Tibial nerve (tissue), 4 donors: ENCODE data around the gene LRRC15. TPM values are rescaled to one million over a fixed set of nuclear protein-coding genes. Genes with fewer than 3 reads are reported as not detected.

Source experiments
- DNase-seq, 2 donors: peaks; one replicate each; pipeline ENCODE4 v3.0.0-alpha.2; 2019; ENCODE audit warnings: low spot score in 2 of 2
- H3K27ac ChIP-seq, 4 donors: fragments of 200-600 bp; sonication (generic) in 3 of 4; one replicate each; pipeline ENCODE4 v1.5.1; 2017 to 2019; ENCODE audit warnings: mild to moderate bottlenecking in 1 of 4
- H3K27me3 ChIP-seq, 2 donors: fragments of 200-600 bp; sonication (generic) in 1 of 2; one replicate each; pipeline versions ENCODE4 v1.5.1 to v1.6.0; 2017 to 2019
- H3K36me3 ChIP-seq, 3 donors: fragments of 200-600 bp; sonication (generic); one replicate each; pipeline ENCODE4 v1.5.1; 2018 to 2019
- H3K4me1 ChIP-seq, 4 donors: fragments of 200-600 bp; sonication (generic) in 3 of 4; one replicate each; pipeline ENCODE4 v1.5.1; 2017 to 2019
- H3K4me3 ChIP-seq, 4 donors: fragments of 200-600 bp; sonication (generic) in 3 of 4; one replicate each; pipeline ENCODE4 v1.5.1; 2017 to 2019; ENCODE audit warnings: mild to moderate bottlenecking in 1 of 4, moderate library complexity in 1 of 4
- H3K9me3 ChIP-seq, 4 donors: fragments of 200-600 bp; sonication (generic) in 3 of 4; one replicate each; pipeline ENCODE4 v1.5.1; 2017 to 2019
- EP300 ChIP-seq, 2 donors: sonication (generic); formaldehyde crosslinking; IDR thresholded peaks; one replicate each; pipeline ENCODE4 v1.6.1; 2017; ENCODE audit warnings: antibody characterized with exemption in 2 of 2, mild to moderate bottlenecking in 1 of 2
- POLR2A ChIP-seq, 2 donors: fragments of 450-650 bp; IDR thresholded peaks; one replicate each; pipeline ENCODE4 v1.6.1; 2017; ENCODE audit warnings: antibody characterized with exemption in 2 of 2, mild to moderate bottlenecking in 2 of 2, moderate library complexity in 2 of 2
- WGBS, 2 donors: methylation state at CpG; one replicate each; pipeline ENCODE4 v1.1.5; 2018; 5-methylcytosine and 5-hydroxymethylcytosine counted together
- total RNA-seq, 4 donors: library from RNA; depleted of rRNA; stranded (reverse); fragments of >200 nt; gene quantifications; one replicate each; pipeline ENCODE4 v1.1.0, GENCODE V29; 2016
- TF ChIP-seq, protein P1 (sequence below), 5 experiments: fragments of 200-600 bp in 3 of 5; fragments of 450-650 bp in 2 of 5; sonication (generic) in 3 of 5; IDR thresholded peaks; one replicate each; pipeline ENCODE4 v1.5.1; 2016 to 2019; ENCODE audit warnings: antibody characterized with exemption in 5 of 5, mild to moderate bottlenecking in 3 of 5, moderate library complexity in 2 of 5

LRRC15 gene
- total RNA-seq, 4 donors from 2014 or later, result not detected

DNA sequence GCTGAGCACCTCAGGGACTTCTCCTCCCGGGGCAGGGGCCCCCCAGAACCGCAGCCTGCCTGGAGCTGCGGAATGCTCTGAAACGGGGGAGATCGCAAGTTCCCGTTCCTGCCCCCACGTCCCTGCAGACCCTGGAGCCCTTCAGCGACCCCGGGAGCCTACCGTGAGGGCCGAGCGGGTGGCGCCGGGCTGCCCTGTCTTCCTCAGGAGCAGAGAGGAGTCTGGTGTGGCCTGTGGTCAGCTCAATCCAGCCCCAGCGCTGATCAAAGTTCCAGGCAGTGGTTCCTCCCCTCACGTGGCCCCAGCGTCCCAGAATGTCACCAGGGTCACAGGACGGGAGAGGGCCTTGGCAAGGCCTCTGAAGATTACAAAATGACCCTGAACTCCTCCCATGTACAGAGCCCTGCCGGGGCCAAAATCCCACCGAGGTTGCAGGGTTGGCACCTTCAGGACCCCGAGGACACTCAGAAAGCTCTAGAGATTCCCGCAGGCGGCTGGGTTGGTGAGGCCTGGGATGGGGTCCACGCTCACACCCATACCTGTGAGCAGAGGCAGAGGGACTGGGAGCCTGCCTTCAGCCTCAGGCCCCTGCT is 18.4 kb downstream of the LRRC15 start, which contains the start of gene CPN2:
Gene CPN2 (minus strand): TSS at position 249 of the 593 bp plus-strand sequence. CDS start 8,626 bp downstream, outside the sequence.
- Histone ChIP-seq H3K9me3 (no peaks in the 10 kb centered on the region), H3K4me3 (no peak within 1 kb of the TSS), H3K4me1 (no peaks in the 10 kb centered on the region), H3K27ac (no peak within 1 kb of the TSS), H3K36me3 (no peaks in the 10 kb centered on the region), H3K27me3 (no peaks in the 10 kb centered on the region)
- TF ChIP-seq, protein P1, sequence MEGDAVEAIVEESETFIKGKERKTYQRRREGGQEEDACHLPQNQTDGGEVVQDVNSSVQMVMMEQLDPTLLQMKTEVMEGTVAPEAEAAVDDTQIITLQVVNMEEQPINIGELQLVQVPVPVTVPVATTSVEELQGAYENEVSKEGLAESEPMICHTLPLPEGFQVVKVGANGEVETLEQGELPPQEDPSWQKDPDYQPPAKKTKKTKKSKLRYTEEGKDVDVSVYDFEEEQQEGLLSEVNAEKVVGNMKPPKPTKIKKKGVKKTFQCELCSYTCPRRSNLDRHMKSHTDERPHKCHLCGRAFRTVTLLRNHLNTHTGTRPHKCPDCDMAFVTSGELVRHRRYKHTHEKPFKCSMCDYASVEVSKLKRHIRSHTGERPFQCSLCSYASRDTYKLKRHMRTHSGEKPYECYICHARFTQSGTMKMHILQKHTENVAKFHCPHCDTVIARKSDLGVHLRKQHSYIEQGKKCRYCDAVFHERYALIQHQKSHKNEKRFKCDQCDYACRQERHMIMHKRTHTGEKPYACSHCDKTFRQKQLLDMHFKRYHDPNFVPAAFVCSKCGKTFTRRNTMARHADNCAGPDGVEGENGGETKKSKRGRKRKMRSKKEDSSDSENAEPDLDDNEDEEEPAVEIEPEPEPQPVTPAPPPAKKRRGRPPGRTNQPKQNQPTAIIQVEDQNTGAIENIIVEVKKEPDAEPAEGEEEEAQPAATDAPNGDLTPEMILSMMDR (IDR thresholded peaks at IDR 0.05), result no peak
- TF ChIP-seq POLR2A (IDR thresholded peaks at IDR 0.05), result no peak
- TF ChIP-seq EP300 (IDR thresholded peaks at IDR 0.05), result no peak
- DNase-seq, result no peak
- WGBS, 2 donors, result 82 to 88% methylated on average over 22 of the region's 24 CpGs

GRCh38 chr3:194350726-194351071 is 18.8 kb downstream of the LRRC15 start:
- Histone ChIP-seq H3K9me3 (no peaks in the 10 kb centered on the region), H3K4me3 (no peak overlapping the region), H3K4me1 (no peaks in the 10 kb centered on the region), H3K27ac (no peak overlapping the region), H3K36me3 (no peaks in the 10 kb centered on the region), H3K27me3 (no peaks in the 10 kb centered on the region)
- WGBS, 2 donors, result 81 to 83% methylated on average over 3 of the region's 3 CpGs
- DNase-seq, result no peak
- no peak for TF ChIP-seq EP300 (IDR thresholded peaks at IDR 0.05)
- TF ChIP-seq POLR2A (IDR thresholded peaks at IDR 0.05), result no peak
- TF ChIP-seq, protein P1 (IDR thresholded peaks at IDR 0.05), result no peak

GRCh38 chr3:194348354-194348753 is 21.2 kb downstream of the LRRC15 start:
- H3K4me1 ChIP-seq, result peaks cover 0 to 4% (median 0%) of the 10 kb centered on the region in 4 donors
- no peaks in the 10 kb centered on the region for H3K9me3 ChIP-seq
- WGBS, 2 donors, result 73% methylated on average over 6 of the region's 6 CpGs
- DNase-seq, result no peak
- H3K36me3 ChIP-seq, result no peaks in the 10 kb centered on the region
- TF ChIP-seq EP300 (IDR thresholded peaks at IDR 0.05) (no peak), POLR2A (IDR thresholded peaks at IDR 0.05) (no peak)
- TF ChIP-seq, protein P1 (IDR thresholded peaks at IDR 0.05), result no peak
- H3K27ac ChIP-seq, result no peak overlapping the region
- H3K4me3 ChIP-seq, result no peak overlapping the region
- H3K27me3 ChIP-seq, result no peaks in the 10 kb centered on the region

DNA sequence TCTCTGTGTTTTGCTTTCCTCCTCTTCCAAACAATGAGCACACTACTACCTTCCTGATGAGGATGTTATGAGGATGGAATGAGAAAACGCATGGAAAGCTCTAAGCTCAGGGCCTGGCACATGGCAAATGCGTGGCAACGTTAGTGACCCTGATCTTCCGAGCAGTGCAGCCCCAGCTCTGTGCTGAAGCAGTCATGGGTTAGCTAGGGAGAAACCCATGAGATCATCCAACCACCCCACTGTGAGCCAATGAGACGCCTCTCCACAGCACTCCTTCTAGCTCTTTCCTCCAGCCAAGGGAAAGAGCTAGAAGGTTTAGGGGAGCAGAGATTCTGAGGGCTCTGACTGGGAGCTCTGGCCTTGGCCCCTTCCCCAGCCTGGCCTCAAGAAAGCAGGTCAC is 22.9 kb downstream of the LRRC15 start:
- Histone ChIP-seq H3K36me3 (no peaks in the 10 kb centered on the region), H3K4me3 (no peak overlapping the region), H3K27ac (no peak overlapping the region), H3K4me1 (peaks cover 0 to 4% (median 0%) of the 10 kb centered on the region in 4 donors), H3K9me3 (no peaks in the 10 kb centered on the region), H3K27me3 (no peaks in the 10 kb centered on the region)
- TF ChIP-seq, protein P1 (IDR thresholded peaks at IDR 0.05), result no peak
- no peak for TF ChIP-seq EP300 (IDR thresholded peaks at IDR 0.05)
- TF ChIP-seq POLR2A (IDR thresholded peaks at IDR 0.05), result no peak
- WGBS, 2 donors, result 64 to 77% methylated on average over 5 of the region's 5 CpGs
- no peak for DNase-seq

DNA sequence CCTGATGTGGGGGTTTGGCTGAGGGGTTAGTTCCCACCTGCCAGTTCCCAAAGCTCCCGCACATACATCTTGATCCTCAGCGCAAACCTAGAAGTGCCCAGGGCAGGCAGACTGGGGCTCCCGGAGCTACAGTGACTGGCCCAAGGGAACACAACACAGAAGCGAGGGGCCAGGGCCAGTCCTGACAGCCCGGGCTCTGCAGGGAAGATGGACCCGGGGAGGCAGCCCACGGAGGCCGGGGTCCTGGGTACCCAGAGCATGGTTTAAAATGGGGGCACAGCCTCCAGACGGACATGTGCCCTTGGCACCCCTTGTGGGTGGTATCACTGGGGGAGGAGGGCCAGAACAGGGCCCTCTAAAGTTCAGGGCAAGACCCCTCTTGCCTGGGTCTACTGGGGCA is 23.5 kb downstream of the LRRC15 start:
- peaks cover 0 to 4% (median 0%) of the 10 kb centered on the region in 4 donors for H3K4me1 ChIP-seq
- H3K27me3 ChIP-seq, result no peaks in the 10 kb centered on the region
- no peak overlapping the region for H3K27ac ChIP-seq
- 80 to 81% methylated on average over 9 of the region's 9 CpGs for WGBS, 2 donors
- no peaks in the 10 kb centered on the region for H3K9me3 ChIP-seq
- no peak for DNase-seq
- H3K36me3 ChIP-seq, result no peaks in the 10 kb centered on the region
- H3K4me3 ChIP-seq, result no peak overlapping the region
- TF ChIP-seq EP300 (IDR thresholded peaks at IDR 0.05), result no peak
- TF ChIP-seq POLR2A (IDR thresholded peaks at IDR 0.05), result no peak
- TF ChIP-seq, protein P1 (IDR thresholded peaks at IDR 0.05), result no peak
